Mesenchymal stem cell (in vitro differentiated cells and primary cell): Measurements from ENCODE around the gene PCGF1.

Source experiments
- DNase-seq: peaks from one replicate; pipeline ENCODE4 v3.0.0-alpha.2; 2013
- H2AFZ ChIP-seq: one replicate; pipeline ENCODE4 v1.6.1; 2013; ENCODE audit warnings: low read depth, mild to moderate bottlenecking, control low read depth, inconsistent platforms, low read length, moderate library complexity
- H2AK5ac ChIP-seq: 2 replicates; pipeline ENCODE4 v1.6.1; 2013; ENCODE audit warnings: low read length, moderate library complexity, mild to moderate bottlenecking, inconsistent platforms; ENCODE audit not compliant: severe bottlenecking
- H2BK120ac ChIP-seq: one replicate; pipeline ENCODE4 v1.6.1; 2013; ENCODE audit warnings: low read depth, mild to moderate bottlenecking, inconsistent platforms, low read length, moderate library complexity
- H2BK12ac ChIP-seq, 2 experiments: one replicate each; pipeline ENCODE4 v1.6.1; 2013; ENCODE audit warnings: inconsistent platforms in 2 of 2, low read length in 2 of 2, mild to moderate bottlenecking in 2 of 2, moderate library complexity in 2 of 2, control low read depth in 1 of 2
- H2BK15ac ChIP-seq: one replicate; pipeline ENCODE4 v1.6.1; 2013; ENCODE audit warnings: mild to moderate bottlenecking, low read depth, inconsistent platforms; ENCODE audit not compliant: poor library complexity, severe bottlenecking
- H2BK5ac ChIP-seq: 2 replicates; pipeline ENCODE4 v1.6.1; 2013; ENCODE audit warnings: low read depth, mild to moderate bottlenecking, low read length, control low read depth, inconsistent platforms; ENCODE audit not compliant: poor library complexity, severe bottlenecking
- H3K14ac ChIP-seq, 2 experiments: one replicate each; pipeline ENCODE4 v1.6.1; 2013; ENCODE audit warnings: inconsistent platforms in 2 of 2, low read length in 2 of 2, control low read depth in 1 of 2, mild to moderate bottlenecking in 1 of 2, moderate library complexity in 1 of 2
- H3K18ac ChIP-seq, 2 experiments: one replicate each; pipeline ENCODE4 v1.6.1; 2013; ENCODE audit warnings: inconsistent platforms in 2 of 2, low read length in 2 of 2, control low read depth in 1 of 2, low read depth in 1 of 2, mild to moderate bottlenecking in 1 of 2
- H3K23ac ChIP-seq, 2 experiments: one replicate each; pipeline ENCODE4 v1.6.1; 2013; ENCODE audit warnings: inconsistent platforms in 2 of 2, low read length in 2 of 2, mild to moderate bottlenecking in 2 of 2, moderate library complexity in 2 of 2, control low read depth in 1 of 2
- H3K27ac ChIP-seq: 2 replicates; pipeline ENCODE4 v1.5.1; 2013; ENCODE audit warnings: mild to moderate bottlenecking, moderate library complexity, low read length, control low read depth, inconsistent platforms; ENCODE audit not compliant: poor library complexity, severe bottlenecking
- H3K27me3 ChIP-seq, 2 experiments: 2 replicates each; pipeline versions ENCODE4 v1.6.1 to v1.7.0; 2013; ENCODE audit warnings: low read length in 2 of 2, mild to moderate bottlenecking in 2 of 2, moderate library complexity in 2 of 2, control low read depth in 1 of 2, inconsistent platforms in 1 of 2; ENCODE audit not compliant: control insufficient read depth in 1 of 2, insufficient read depth in 1 of 2
- H3K36me3 ChIP-seq, 2 experiments: 2 replicates each; pipeline versions ENCODE4 v1.6.1 to v1.7.0; 2013; ENCODE audit warnings: low read length in 2 of 2, control low read depth in 1 of 2, inconsistent platforms in 1 of 2, low read depth in 1 of 2, mild to moderate bottlenecking in 1 of 2; ENCODE audit not compliant: insufficient read depth in 2 of 2, control insufficient read depth in 1 of 2
- H3K4ac ChIP-seq, 2 experiments: one replicate each; pipeline ENCODE4 v1.6.1; 2013; ENCODE audit warnings: inconsistent platforms in 2 of 2, low read length in 2 of 2, mild to moderate bottlenecking in 2 of 2, moderate library complexity in 2 of 2, control low read depth in 1 of 2, low read depth in 1 of 2
- H3K4me1 ChIP-seq: 2 replicates; pipeline ENCODE4 v1.6.1; 2013; ENCODE audit warnings: low read depth, low read length, control low read depth; ENCODE audit not compliant: control insufficient read depth, insufficient read depth
- H3K4me2 ChIP-seq: 2 replicates; pipeline ENCODE4 v1.6.1; 2013; ENCODE audit warnings: low read length, mild to moderate bottlenecking, inconsistent platforms; ENCODE audit not compliant: poor library complexity, severe bottlenecking
- H3K4me3 ChIP-seq, 2 experiments: 2 replicates each; pipeline versions ENCODE4 v1.5.1 to v1.7.0; 2013; ENCODE audit warnings: low read length in 2 of 2, mild to moderate bottlenecking in 2 of 2, control low read depth in 1 of 2, low read depth in 1 of 2; ENCODE audit not compliant: insufficient read depth in 1 of 2
- H3K79me1 ChIP-seq: replicated peaks from 2 replicates; pipeline ENCODE4 v1.6.1; 2013; ENCODE audit warnings: mild to moderate bottlenecking, control low read depth, low read length, inconsistent platforms; ENCODE audit not compliant: poor library complexity, severe bottlenecking
- H3K9ac ChIP-seq: 2 replicates; pipeline ENCODE4 v1.7.0; 2013; ENCODE audit warnings: mild to moderate bottlenecking, low read length, moderate library complexity
- H3K9me3 ChIP-seq: 2 replicates; pipeline ENCODE4 v1.7.0; 2013; ENCODE audit warnings: mild to moderate bottlenecking, low read length; ENCODE audit not compliant: control insufficient read depth
- H4K8ac ChIP-seq: one replicate; pipeline ENCODE4 v1.6.1; 2013; ENCODE audit warnings: inconsistent platforms, mild to moderate bottlenecking, low read length, moderate library complexity
- H4K91ac ChIP-seq: one replicate; pipeline ENCODE4 v1.6.1; 2013; ENCODE audit warnings: mild to moderate bottlenecking, low read length, inconsistent platforms
- WGBS: methylation state at CpG from one replicate; pipeline ENCODE4 v1.1.7; 2013; ENCODE audit warnings: mixed read lengths; 5-methylcytosine and 5-hydroxymethylcytosine counted together

Gene PCGF1

DNA sequence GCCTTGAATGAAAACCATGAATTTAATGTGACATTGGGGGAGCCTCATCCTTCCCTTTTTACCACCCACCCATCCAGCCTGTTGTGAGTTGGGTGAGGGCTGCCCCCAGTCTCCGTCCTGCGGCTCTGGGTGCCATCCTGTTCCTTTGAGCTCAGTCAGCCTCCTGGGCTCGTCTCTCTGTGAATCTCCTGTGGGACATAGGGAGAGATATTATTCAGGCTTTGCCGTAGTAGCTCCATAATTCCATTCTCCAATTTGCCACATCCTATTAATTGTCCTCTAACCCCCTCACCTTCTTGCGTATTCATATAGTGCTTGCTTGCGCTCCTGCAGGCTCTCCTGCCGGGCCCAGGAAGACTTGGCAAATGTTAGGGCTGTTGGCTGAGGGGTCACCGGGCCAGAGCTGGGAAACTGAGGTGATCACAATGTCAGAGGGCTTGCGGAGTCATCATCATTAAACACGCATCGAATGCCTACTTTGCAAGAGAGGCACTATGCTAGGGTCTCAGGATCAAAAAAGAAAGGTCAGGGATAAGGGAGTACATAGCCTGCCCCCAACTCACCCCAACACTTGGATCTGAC, 19.2 kb upstream of the PCGF1 start:
- H2AFZ ChIP-seq, result no peak overlapping the region
- H2BK5ac ChIP-seq, result no peak overlapping the region
- H3K18ac ChIP-seq, result no peak overlapping the region
- H3K79me1 ChIP-seq, result peaks cover 27% of the 10 kb centered on the region
- H3K23ac ChIP-seq, result no peak overlapping the region
- no peak for DNase-seq
- H3K4me1 ChIP-seq, result peaks cover 17% of the 10 kb centered on the region
- peaks cover 11 to 15% of the 10 kb centered on the region in 2 experiments for H3K27me3 ChIP-seq
- H3K36me3 ChIP-seq, result peaks cover 30 to 42% of the 10 kb centered on the region in 2 experiments
- H4K8ac ChIP-seq, result no peak overlapping the region
- H2BK12ac ChIP-seq, result no peak overlapping the region
- H2BK15ac ChIP-seq, result no peak overlapping the region
- H2BK120ac ChIP-seq, result no peak overlapping the region
- no peak overlapping the region for H3K4me2 ChIP-seq
- no peak overlapping the region for H3K4ac ChIP-seq
- no peak overlapping the region for H3K4me3 ChIP-seq
- no peak overlapping the region for H4K91ac ChIP-seq
- H3K9me3 ChIP-seq, result no peaks in the 10 kb centered on the region
- H3K14ac ChIP-seq, result no peak overlapping the region
- no peak overlapping the region for H3K27ac ChIP-seq
- 96% methylated on average over 9 of the region's 11 CpGs for WGBS
- H3K9ac ChIP-seq, result no peak overlapping the region
- H2AK5ac ChIP-seq, result no peak overlapping the region

DNA sequence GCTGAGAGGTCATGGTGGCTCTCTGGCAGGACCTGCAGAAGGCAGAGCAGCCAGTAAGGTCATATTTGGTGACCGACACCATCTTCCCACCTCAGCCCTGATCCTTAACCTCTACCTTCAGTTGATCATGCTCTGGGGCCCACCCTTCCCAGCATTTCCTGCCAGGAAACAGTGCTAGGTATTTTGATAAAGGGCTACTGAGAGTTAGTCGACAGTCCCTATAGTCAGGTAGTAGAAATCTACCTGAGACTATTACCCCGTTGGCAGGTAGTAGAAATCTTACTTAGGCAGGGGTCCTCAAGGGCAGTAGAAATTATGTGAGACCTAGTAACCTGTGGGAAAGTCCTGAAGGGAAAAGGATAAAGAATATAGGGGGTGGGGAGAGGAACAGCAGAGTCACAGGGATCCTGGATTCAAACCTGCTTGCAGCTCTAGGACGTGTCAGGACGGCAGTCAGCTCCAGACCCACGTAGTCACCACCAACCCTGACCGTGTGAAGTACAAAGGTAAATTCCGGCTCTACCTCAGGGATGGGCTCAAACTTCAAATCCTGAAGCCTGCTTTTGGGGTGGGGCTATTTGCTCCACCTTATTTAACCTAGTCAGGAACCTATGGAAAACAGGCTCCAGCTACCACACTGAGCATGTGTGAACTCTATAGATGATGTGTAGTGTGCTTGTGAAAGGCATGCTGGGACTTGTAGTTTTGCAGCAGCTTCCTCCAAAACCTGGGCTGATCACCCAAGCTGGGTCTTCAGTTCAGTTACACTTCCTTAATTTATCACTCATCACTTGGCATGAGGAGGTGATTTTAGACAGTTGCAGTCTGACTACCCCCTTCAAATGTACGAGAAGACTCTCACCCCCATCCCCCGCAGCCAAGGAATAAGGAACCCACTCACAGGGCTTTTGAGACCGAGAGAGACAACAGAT, 18.5 kb upstream of the PCGF1 start, which contains the start of gene DQX1:
DQX1 (minus strand) TSS at position 515 of the 932 bp plus-strand sequence; CDS start at position 13, 502 bp downstream.
- Histone ChIP-seq H3K4me3 (no peak within 1 kb of the TSS), H2AK5ac (no peak within 1 kb of the TSS), H3K9ac (no peak within 1 kb of the TSS), H3K4ac (no peak within 1 kb of the TSS), H3K18ac (no peak within 1 kb of the TSS), H3K23ac (no peak within 1 kb of the TSS), H4K8ac (no peak within 1 kb of the TSS), H3K9me3 (no peaks in the 10 kb centered on the region), H2BK12ac (no peak within 1 kb of the TSS), H3K79me1 (peaks cover 22% of the 10 kb centered on the region), H4K91ac (no peak within 1 kb of the TSS), H3K36me3 (peaks cover 30 to 35% of the 10 kb centered on the region in 2 experiments), H2BK15ac (no peak within 1 kb of the TSS), H2BK5ac (no peak within 1 kb of the TSS), H3K4me1 (peaks cover 17% of the 10 kb centered on the region), H2AFZ (no peak within 1 kb of the TSS), H2BK120ac (no peak within 1 kb of the TSS), H3K4me2 (no peak within 1 kb of the TSS), H3K14ac (no peak within 1 kb of the TSS), H3K27ac (no peak within 1 kb of the TSS), H3K27me3 (peaks cover 14 to 23% of the 10 kb centered on the region in 2 experiments)
- 92% methylated on average over 8 of the region's 11 CpGs for WGBS
- no peak for DNase-seq

DNA sequence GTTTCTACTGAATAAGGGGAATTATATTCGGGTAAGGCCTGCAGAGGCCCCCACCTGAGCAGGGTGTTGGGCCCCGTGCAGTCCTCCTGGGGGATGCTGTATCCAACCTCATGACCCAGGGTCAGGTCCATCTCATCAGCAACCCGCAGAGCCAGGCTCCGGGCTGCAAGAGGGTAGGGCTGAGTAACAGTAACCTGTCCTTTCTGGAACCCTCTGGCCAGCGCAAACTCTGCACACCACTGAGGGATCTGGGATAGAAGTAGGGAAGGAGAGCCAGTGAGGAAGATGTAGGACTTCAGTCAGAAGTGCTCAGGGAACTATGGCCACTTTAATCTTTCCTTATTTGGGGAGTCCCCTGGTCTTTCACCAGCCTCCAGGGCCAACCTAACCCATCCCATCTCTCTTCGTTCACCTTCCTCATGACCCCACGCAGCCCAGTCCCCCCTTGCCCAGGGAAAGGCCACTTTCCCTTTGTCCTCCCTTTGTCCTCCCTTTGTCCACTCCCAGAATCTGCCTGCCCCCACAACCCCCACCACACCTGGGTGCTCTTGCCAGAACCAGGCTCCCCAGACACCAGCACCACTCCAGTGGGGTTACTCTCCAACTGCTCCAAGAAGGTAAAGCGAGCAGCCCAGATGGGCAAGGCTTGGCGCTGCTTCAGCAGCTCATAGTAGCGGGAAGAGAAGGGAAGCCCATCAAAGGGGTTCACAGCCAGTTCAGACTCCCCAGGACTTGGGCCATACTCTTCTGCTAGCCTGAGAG, 17.6 kb upstream of the PCGF1 start:
- Histone ChIP-seq H3K4ac (no peak overlapping the region), H4K8ac (no peak overlapping the region), H3K79me1 (peaks cover 18% of the 10 kb centered on the region), H2AK5ac (no peak overlapping the region), H3K4me1 (peaks cover 11% of the 10 kb centered on the region), H3K9ac (no peak overlapping the region), H3K14ac (no peak overlapping the region), H3K4me3 (no peak overlapping the region), H3K27me3 (peaks cover 20 to 31% of the 10 kb centered on the region in 2 experiments), H3K18ac (no peak overlapping the region), H2BK120ac (no peak overlapping the region), H2BK12ac (no peak overlapping the region), H4K91ac (no peak overlapping the region), H2AFZ (no peak overlapping the region), H2BK15ac (no peak overlapping the region), H3K9me3 (no peaks in the 10 kb centered on the region), H3K36me3 (peaks cover 30 to 35% of the 10 kb centered on the region in 2 experiments), H2BK5ac (no peak overlapping the region), H3K23ac (no peak overlapping the region), H3K27ac (no peak overlapping the region), H3K4me2 (no peak overlapping the region)
- DNase-seq, result no peak
- 95% methylated on average over 9 of the region's 10 CpGs for WGBS
